Measurements from ENCODE around the gene ILDR1. TPM values are rescaled to one million over a fixed set of nuclear protein-coding genes. Genes with fewer than 3 reads are reported as not detected.

Gene ILDR1
- total and polyA plus RNA-seq, 2 of the 4 experiments (the other 2 are of a cell fraction) = not detected

DNA sequence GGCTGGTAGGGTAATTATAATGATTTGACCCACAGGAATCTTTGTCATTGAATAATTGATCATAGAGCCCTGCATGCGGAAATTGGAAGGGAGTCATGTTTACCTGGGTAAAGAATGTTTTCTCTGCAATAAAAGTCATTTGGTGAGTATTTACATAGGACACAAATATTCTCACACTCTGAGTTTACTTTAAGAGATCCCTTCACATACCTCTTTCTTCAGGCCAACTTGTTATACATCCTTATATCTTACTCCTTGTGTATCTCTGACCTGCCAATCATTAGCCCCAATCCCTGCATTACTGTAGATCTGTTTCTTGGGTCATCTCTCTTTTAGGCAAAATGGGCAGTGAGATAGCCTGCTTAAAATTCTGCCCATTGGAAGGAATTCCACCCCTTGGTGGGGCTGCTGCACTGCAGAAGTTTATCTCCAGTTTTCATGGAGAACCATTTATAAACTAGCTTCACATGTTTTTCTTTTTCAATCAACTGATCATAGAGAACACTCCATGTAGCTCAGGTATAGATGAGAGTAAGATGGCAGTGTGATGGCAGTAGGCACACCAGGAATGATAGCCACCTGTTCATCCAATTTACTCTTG, 46.2 kb downstream of the ILDR1 start:
- Histone ChIP-seq H2BK15ac (ENCODE audit: low read depth, low read length) (no peak overlapping the region), H2BK5ac (ENCODE audit: low read depth, low read length, poor library complexity, severe bottlenecking) (no peak overlapping the region), H4K91ac (ENCODE audit: insufficient read depth, low read depth, low read length) (no peak overlapping the region), H3K27me3 (ENCODE audit: control insufficient read depth, insufficient read depth, low read length) (no peaks in the 10 kb centered on the region), H3K27ac (ENCODE audit: insufficient read depth, low read length) (no peak overlapping the region), H3K18ac (ENCODE audit: low read depth, low read length) (no peak overlapping the region), H2BK20ac (ENCODE audit: low read depth, low read length) (no peak overlapping the region), H3K4me2 (ENCODE audit: low read depth, low read length) (no peak overlapping the region), H2AFZ (replicated peaks; ENCODE audit: low read length, poor library complexity) (no peak overlapping the region), H2AK9ac (replicated peaks; ENCODE audit: low read depth, low read length, poor library complexity) (no peak overlapping the region), H3K56ac (ENCODE audit: extremely low read depth, insufficient read depth, low read length) (no peak overlapping the region), H3K23ac (ENCODE audit: low read depth, low read length) (no peak overlapping the region), H3K36me3 (ENCODE audit: control insufficient read depth, insufficient read depth, low read length) (no peaks in the 10 kb centered on the region), H3K9ac (ENCODE audit: low read depth, low read length) (no peak overlapping the region), H3K79me1 (ENCODE audit: low read depth in 1 of 2, low read length in 2 of 2) (no peaks in the 10 kb centered on the region), H4K20me1 (ENCODE audit: insufficient read depth, low read length) (no peaks in the 10 kb centered on the region), H2BK120ac (ENCODE audit: low read depth, low read length) (no peak overlapping the region), H3K4me3 (ENCODE audit: insufficient read depth, low read depth, low read length) (no peak overlapping the region), H2AK5ac (ENCODE audit: low read depth, low read length) (no peak overlapping the region), H3K4me1 (ENCODE audit: control insufficient read depth, insufficient read depth, low read length) (no peaks in the 10 kb centered on the region), H3K9me3 (ENCODE audit: control insufficient read depth, insufficient read depth, low read length) (no peaks in the 10 kb centered on the region), H4K8ac (ENCODE audit: low read depth in 2 of 2, low read length in 2 of 2) (no peak overlapping the region), H3K9me1 (ENCODE audit: insufficient read depth, low read length) (no peaks in the 10 kb centered on the region), H3K14ac (replicated peaks; ENCODE audit: low read depth, low read length) (no peak overlapping the region), H4K5ac (ENCODE audit: low read depth, low read length) (no peak overlapping the region), H3K4ac (ENCODE audit: low read depth, low read length) (no peak overlapping the region)
- ATAC-seq (ENCODE audit: low read depth) = no peak
- POLR2A ChIA-PET (ENCODE audit: unreplicated experiment) = no interaction called here
- BruUV-seq (replicated peaks) = no TSS peak
- in situ Hi-C loops (cut with MboI; ENCODE audit: low sequenced_read_pairs) (no loop called here), dilution Hi-C loops (cut with HindIII; ENCODE audit: low sequenced_read_pairs, unreplicated experiment) (no loop called here), intact Hi-C loops (cut with micrococcal nuclease) (no loop called here)
- CTCF ChIA-PET = no interaction called here
- no CpG with 5 or more reads among the region's 1 CpG for WGBS, 2 experiments (ENCODE audit: extremely low coverage in 2 of 2, insufficient read length in 1 of 2)
- TF ChIP-seq SMC3 (IDR thresholded peaks at IDR 0.05; ENCODE audit: low read depth, low read length) (no peak), CEBPB (IDR thresholded peaks at IDR 0.05; ENCODE audit: low read depth, low read length) (no peak), MXI1 (IDR thresholded peaks at IDR 0.05; ENCODE audit: borderline replicate concordance, low read depth, low read length) (no peak), USF2 (IDR thresholded peaks at IDR 0.05; ENCODE audit: low read depth, low read length) (no peak), RCOR1 (IDR thresholded peaks at IDR 0.05; ENCODE audit: insufficient replicate concordance, low read length) (no peak), POLR2A (IDR thresholded peaks at IDR 0.05; ENCODE audit: low read depth, low read length) (no peak), NFE2L2 (IDR thresholded peaks at IDR 0.05; ENCODE audit: low read depth, low read length) (no peak), MAFK (IDR thresholded peaks at IDR 0.05; ENCODE audit: low read depth, low read length) (no peak), CHD1 (IDR thresholded peaks at IDR 0.05; ENCODE audit: low read depth, low read length) (no peak), RFX5 (IDR thresholded peaks at IDR 0.05; ENCODE audit: low read depth, low read length) (no peak), BHLHE40 (IDR thresholded peaks at IDR 0.05; ENCODE audit: low read depth, low read length) (no peak), CTCF (conservative IDR thresholded peaks at IDR 0.05; ENCODE audit: low read depth, low read length) (no peak), ELK1 (IDR thresholded peaks at IDR 0.05; ENCODE audit: borderline replicate concordance, low read depth, low read length) (no peak), FOS (IDR thresholded peaks at IDR 0.05; ENCODE audit: low read depth, low read length) (no peak), RAD21 (IDR thresholded peaks at IDR 0.05; ENCODE audit: low read length) (no peak), MAZ (IDR thresholded peaks at IDR 0.05; ENCODE audit: borderline replicate concordance, low read depth, low read length) (no peak)
- no peak for DNase-seq
